Measurements from ENCODE around the gene IMP3. TPM values are rescaled to one million over a fixed set of nuclear protein-coding genes. Genes with fewer than 3 reads are reported as not detected.

The IMP3 gene
- total and polyA plus RNA-seq, 9 of the 15 experiments (the other 6 are each of a cell fraction or from before 2014, with no cell fraction given): 14.5 to 160 (median 74.4) TPM

- TF ChIP-seq MNT (conservative IDR thresholded peaks at IDR 0.05) (peak; percentile 48 to 77), TAF1 (IDR thresholded peaks at IDR 0.05; ENCODE audit: control insufficient read depth, extremely low read depth, insufficient read depth, low read length, severe bottlenecking) (peak; percentile 25), ZFP30 (CRISPR knock-in tag; IDR thresholded peaks at IDR 0.05; ENCODE audit: borderline replicate concordance) (no peak), KDM5B (IDR thresholded peaks at IDR 0.05; ENCODE audit: insufficient replicate concordance, low read depth, low read length) (no peak), RAD51 (IDR thresholded peaks at IDR 0.05; ENCODE audit: borderline replicate concordance, low read depth) (no peak), FIP1L1 (IDR thresholded peaks at IDR 0.05; ENCODE audit: low read depth, low read length, poor library complexity, severe bottlenecking) (peak; percentile 80), BRD9 (IDR thresholded peaks at IDR 0.05; ENCODE audit: low read depth, partially characterized antibody) (peak; percentile 21), ZBTB17 (CRISPR knock-in tag; IDR thresholded peaks at IDR 0.05) (peak; percentile 37; the same call in 1 of the 2 replicates), HCFC1 (IDR thresholded peaks at IDR 0.05; ENCODE audit: low read depth, low read length) (0 out of 2 replicates have a peak, but pooled peaks have one; percentile 29), SMC3 (conservative IDR thresholded peaks at IDR 0.05; ENCODE audit: insufficient read depth, low read depth, low read length) (0 out of 2 replicates have a peak, but pooled peaks have one; percentile 12), CREB3L1 (IDR thresholded peaks at IDR 0.05; ENCODE audit: borderline replicate concordance, low read depth) (no peak), MTA3 (IDR thresholded peaks at IDR 0.05; ENCODE audit: borderline replicate concordance) (peak; percentile 72; the same call in 1 of the 2 replicates), CTCFL (IDR thresholded peaks at IDR 0.05; ENCODE audit: borderline replicate concordance, insufficient read depth, low read depth, low read length, poor library complexity, severe bottlenecking) (peak; percentile 78), ZMIZ1 (IDR thresholded peaks at IDR 0.05; ENCODE audit: low read depth in 2 of 2, low read length in 2 of 2) (no peak), TBL1XR1 (IDR thresholded peaks at IDR 0.05; ENCODE audit: low read length in 2 of 2) (no peak), HNRNPLL (IDR thresholded peaks at IDR 0.05; ENCODE audit: low read depth, low read length, poor library complexity, severe bottlenecking) (peak; percentile 86), PHB (CRISPR knock-in tag; IDR thresholded peaks at IDR 0.05) (no peak)
Measured at GRCh38 chr15:75647370-75648155, 7.5 kb upstream of the IMP3 start, which contains the start of gene SNX33 (continued).
